SU-DHL-6 (cell line): ENCODE data around the gene SORCS2.

ENCODE experiments used
- CTCF ChIP-seq: fragments of 200-600 bp; sonication (generic); IDR thresholded peaks from one replicate; pipeline ENCODE4 v1.5.1; 2017; ENCODE audit warnings: antibody characterized with exemption, mild to moderate bottlenecking, low read length, moderate library complexity; ENCODE audit not compliant: insufficient read depth, poor library complexity, severe bottlenecking
- EZH2phosphoT487 ChIP-seq: fragments of 200-600 bp; sonication (generic), shearing (Covaris generic); conservative IDR thresholded peaks from 2 replicates; pipeline ENCODE4 v1.6.1; 2018; ENCODE audit warnings: mild to moderate bottlenecking, antibody characterized with exemption, low read length, moderate library complexity, mixed read lengths

DNA sequence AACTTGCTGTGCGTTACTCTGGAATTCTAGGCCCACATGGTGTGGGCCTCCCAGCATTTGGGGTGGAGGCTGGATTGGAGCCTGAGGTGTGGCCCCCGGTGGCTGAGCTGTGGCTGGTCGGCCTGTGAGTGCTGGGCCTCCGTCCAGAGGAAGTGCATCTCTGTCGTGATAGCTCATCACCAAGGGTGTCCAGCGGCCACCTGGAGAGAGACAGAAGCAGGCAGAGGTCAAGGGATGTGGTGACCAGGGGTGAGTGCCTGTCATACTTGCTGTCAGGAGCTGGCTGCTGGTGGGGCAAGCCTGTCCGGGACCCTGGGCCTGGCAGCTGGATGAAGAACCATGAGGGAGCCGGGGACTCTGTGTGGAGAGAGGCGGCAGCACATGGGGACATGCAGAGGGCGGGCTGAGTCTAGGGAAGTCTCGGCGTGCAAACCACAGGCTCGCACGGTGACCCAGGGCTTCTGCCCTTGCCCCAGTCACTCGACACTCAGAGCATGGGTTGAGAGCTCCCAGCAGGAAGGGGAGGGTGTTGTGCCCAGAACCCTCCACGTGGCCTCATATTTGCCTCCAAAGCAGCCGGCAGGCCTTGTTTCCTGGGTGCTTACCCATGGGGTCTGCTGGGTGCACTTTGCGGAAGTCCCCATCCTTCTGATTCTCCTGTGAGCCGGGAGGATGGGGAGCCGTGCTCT is 6.2 kb downstream of the SORCS2 start:
- TF ChIP-seq CTCF = no peak
- no peak for TF ChIP-seq EZH2phosphoT487
